Body of pancreas (tissue), 4 donors: ENCODE data around the gene BCL7A. TPM values are rescaled to one million over a fixed set of nuclear protein-coding genes. Genes with fewer than 3 reads are reported as not detected.

Experiments
- ATAC-seq: fragments of 150-250 bp; one replicate; pipeline ENCODE4 v1.9.1; 2016
- DNase-seq, 4 donors: peaks; one replicate each; pipeline ENCODE4 v3.0.0-alpha.2; 2019
- H3K27ac ChIP-seq, 4 donors: fragments of 200-600 bp; sonication (generic); 1 replicate in 3 of 4; 2 replicates in 1 of 4; pipeline versions ENCODE4 v1.5.1 to v1.6.1; 2016 to 2019; ENCODE audit warnings: mild to moderate bottlenecking in 1 of 4, mixed read lengths in 1 of 4, moderate library complexity in 1 of 4
- H3K27me3 ChIP-seq, 2 donors: fragments of 200-600 bp; sonication (generic); one replicate each; pipeline ENCODE4 v1.6.0; 2016; ENCODE audit warnings: mild to moderate bottlenecking in 1 of 2
- H3K36me3 ChIP-seq, 2 donors: fragments of 200-600 bp; sonication (generic); replicated peaks in 1 of 2; 2 replicates each; pipeline ENCODE4 v1.5.1; 2016; ENCODE audit warnings: low read depth in 2 of 2; ENCODE audit not compliant: insufficient read depth in 1 of 2
- H3K4me1 ChIP-seq: fragments of 200-600 bp; sonication (generic); one replicate; pipeline ENCODE4 v1.6.0; 2016
- H3K4me3 ChIP-seq, 2 donors: fragments of 200-600 bp; sonication (generic); 1 replicate in 1 of 2; 2 replicates in 1 of 2; pipeline ENCODE4 v1.5.1; 2016 to 2019
- H3K9me3 ChIP-seq, 3 donors: fragments of 200-600 bp; sonication (generic); 1 replicate in 2 of 3; 2 replicates in 1 of 3; pipeline ENCODE4 v1.5.1; 2016
- POLR2A ChIP-seq, 3 donors: fragments of 450-650 bp; IDR thresholded peaks; one replicate each; pipeline ENCODE4 v1.6.1; 2016; ENCODE audit warnings: antibody characterized with exemption in 3 of 3, mild to moderate bottlenecking in 2 of 3
- whole genome bisulfite sequencing, 2 donors: methylation state at CpG; one replicate each; pipeline ENCODE4 v1.1.5; 2017; 5-methylcytosine and 5-hydroxymethylcytosine counted together
- intact Hi-C: fragments of 100-400 bp; cut with DNase I; formaldehyde crosslinking; loops from one replicate; pipeline ENCODE4 v1.15.1; 2023
- total RNA-seq, 2 donors: library from RNA; depleted of rRNA; stranded (reverse); fragments of >200 nt; gene quantifications; one replicate each; pipeline ENCODE4 v1.1.0, GENCODE V29; 2016
- TF ChIP-seq, protein P1 (sequence below), 7 experiments: fragments of 450-650 bp in 4 of 7; fragments of 200-600 bp in 3 of 7; sonication (generic) in 3 of 7; IDR thresholded peaks; one replicate each; pipeline ENCODE4 v1.5.1; 2016 to 2019; ENCODE audit warnings: antibody characterized with exemption in 7 of 7

The BCL7A gene
- total RNA-seq, 2 donors from 2014 or later, result 19.1 to 25.2 TPM

DNA sequence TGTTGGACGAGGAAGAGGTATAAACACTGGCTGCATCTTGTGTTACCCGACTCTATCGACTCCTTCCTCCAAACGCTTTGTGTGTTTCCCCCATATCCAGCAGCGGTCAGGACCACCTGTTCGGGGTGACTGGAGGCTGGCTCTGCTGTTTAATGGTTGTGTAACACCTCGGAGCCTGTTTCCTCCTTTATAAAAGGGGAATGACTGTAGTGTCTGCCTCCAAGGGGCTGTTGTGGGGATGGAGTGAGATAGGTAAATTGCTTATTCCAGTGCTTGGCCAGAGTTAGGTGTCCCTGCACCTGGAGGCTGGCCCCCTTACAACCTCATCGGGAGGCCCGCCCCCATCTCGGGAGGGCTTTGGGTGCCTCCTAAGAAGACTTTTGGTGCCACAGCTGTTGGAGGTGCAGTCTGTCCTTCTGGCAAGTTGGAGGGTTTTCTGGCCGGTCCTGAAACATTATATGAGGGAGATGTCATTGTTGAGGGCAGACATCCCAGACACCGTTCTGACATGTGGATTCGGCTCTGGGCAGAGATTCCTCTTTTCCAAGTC, 57.9 kb downstream of the BCL7A start:
- Histone ChIP-seq H3K4me3 (peak overlapping the region; percentile 42 to 95), H3K36me3 (no peaks in the 10 kb centered on the region), H3K9me3 (no peaks in the 10 kb centered on the region), H3K27ac (peak overlapping the region; percentile 81 to 92 (median 85)), H3K27me3 (no peaks in the 10 kb centered on the region), H3K4me1 (peaks cover 44% of the 10 kb centered on the region)
- DNase-seq (peak in 2 of 4 donors; percentile 38 to 42), ATAC-seq (no peak)
- WGBS, 2 donors, result 0% methylated on average over 11 to 13 of the region's 13 CpGs
- TF ChIP-seq POLR2A (IDR thresholded peaks at IDR 0.05), result peak in 1 of 3 donors; percentile 7
- TF ChIP-seq, protein P1, sequence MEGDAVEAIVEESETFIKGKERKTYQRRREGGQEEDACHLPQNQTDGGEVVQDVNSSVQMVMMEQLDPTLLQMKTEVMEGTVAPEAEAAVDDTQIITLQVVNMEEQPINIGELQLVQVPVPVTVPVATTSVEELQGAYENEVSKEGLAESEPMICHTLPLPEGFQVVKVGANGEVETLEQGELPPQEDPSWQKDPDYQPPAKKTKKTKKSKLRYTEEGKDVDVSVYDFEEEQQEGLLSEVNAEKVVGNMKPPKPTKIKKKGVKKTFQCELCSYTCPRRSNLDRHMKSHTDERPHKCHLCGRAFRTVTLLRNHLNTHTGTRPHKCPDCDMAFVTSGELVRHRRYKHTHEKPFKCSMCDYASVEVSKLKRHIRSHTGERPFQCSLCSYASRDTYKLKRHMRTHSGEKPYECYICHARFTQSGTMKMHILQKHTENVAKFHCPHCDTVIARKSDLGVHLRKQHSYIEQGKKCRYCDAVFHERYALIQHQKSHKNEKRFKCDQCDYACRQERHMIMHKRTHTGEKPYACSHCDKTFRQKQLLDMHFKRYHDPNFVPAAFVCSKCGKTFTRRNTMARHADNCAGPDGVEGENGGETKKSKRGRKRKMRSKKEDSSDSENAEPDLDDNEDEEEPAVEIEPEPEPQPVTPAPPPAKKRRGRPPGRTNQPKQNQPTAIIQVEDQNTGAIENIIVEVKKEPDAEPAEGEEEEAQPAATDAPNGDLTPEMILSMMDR (IDR thresholded peaks at IDR 0.05), result no peak
- intact Hi-C loops, result no loop called here

DNA sequence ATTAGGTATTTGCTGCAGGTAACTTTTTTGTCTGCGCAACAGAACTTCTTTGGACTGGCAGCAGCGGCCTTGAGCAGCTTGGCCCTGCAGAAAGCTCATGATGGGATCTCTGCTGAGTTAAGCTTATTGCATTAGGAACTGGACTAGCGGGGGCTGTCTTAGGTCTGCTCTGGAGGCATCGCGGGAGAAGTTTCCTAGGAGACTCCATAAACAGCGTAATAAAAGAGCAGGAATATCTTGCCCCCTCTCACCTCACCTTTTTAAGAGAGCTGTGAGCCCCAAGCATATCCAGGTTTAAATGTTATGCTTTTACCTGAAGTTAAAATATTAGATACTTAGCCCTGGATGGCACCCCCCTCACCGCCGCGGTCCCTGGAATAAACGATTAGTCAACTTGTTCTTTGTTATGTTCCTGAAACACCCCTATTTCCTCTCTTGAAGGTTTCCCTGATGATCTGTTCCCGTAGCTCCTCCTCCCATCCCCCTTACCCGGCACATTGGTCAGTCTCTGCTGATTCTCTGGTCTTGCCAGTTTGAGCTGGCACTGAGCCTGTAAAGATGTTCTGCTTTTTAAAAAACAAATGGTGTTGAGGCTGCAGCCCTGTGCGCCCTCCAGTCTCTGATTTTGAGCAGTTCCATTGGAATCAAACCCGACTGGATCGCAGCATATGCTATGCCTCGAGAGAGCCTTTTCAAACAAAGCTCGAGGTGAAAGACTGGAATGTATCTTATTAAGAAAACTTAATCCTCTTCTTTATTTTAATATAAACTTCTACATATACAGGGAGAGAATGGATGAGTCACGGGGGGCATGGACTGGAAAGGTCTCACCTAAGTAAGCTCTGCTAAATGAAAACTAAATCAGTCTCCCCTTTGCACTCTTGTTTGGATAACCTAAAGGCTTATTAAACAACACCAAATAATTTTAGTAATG, 58.7 kb downstream of the BCL7A start:
- peaks cover 0 to under 1% of the 10 kb centered on the region in 2 donors for H3K36me3 ChIP-seq
- peak overlapping the region; percentile 81 to 92 (median 85) for H3K27ac ChIP-seq
- intact Hi-C loops, result no loop called here
- TF ChIP-seq, protein P1 (IDR thresholded peaks at IDR 0.05), result no peak
- TF ChIP-seq POLR2A (IDR thresholded peaks at IDR 0.05), result peak in 2 of 3 donors; percentile 79 to 86
- DNase-seq (peak; percentile 66 to 89 (median 77)), ATAC-seq (no peak)
- no peaks in the 10 kb centered on the region for H3K9me3 ChIP-seq
- peak overlapping the region; percentile 42 to 95 for H3K4me3 ChIP-seq
- WGBS, 2 donors, result 3% methylated on average over 18 of the region's 18 CpGs
- no peaks in the 10 kb centered on the region for H3K27me3 ChIP-seq
- H3K4me1 ChIP-seq, result peaks cover 44% of the 10 kb centered on the region

DNA sequence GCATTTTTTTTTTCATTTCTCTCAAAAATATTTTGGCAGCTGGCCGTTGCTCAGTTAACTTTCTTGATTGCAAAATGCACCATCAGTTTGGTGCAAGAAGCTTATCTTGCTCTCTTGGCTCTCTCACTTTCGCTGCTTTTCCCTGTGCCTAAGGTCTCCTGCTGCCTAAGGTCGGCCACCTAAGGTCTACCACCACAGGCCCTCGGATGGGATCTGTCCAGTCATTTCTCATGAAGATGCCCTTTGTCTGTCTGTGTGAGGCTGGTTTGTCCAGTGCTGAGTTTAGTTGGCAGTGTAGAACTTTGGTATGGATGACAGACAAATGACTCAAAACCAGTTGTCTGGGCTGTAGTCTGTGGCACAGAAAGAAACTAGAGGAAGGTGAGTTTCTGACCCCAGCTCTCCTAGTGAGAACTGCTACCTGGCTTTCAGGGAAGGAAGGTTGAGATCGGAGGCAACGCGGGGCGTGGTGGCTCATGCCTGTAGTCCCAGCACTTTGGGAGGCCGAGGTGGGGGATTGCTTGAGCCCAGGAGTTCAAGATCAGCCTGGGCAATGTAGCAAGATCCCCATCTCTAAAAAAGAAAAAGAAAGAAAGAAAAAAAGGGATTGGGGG, 59.5 kb downstream of the BCL7A start:
- ATAC-seq, result no peak

DNA sequence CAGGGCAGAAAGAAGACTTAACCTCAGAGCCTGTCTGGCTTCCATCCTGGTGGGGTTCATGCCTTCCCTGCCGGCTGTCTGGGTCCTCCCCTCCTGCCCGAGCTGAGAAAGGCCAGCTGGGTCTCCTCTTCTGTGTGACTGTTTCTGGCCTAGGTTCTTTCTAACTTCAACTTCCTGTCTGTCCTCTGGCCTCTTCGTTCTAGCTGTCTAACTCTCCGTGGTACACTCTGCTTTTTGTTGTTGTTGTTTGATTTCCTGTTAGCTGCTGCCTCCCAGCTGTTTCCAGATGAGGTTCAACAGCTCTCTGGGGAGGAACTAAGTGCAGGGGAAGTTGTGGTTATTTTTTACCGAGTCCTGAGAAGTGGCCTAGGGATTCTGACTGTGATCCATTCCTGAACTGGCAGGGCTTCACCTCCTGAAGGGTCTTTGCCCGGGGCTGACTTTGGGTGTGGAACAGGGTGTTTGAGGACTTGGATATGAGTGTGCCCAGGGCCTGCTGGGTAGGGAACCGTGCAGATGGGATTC, 60.1 kb downstream of the BCL7A start:
- no peaks in the 10 kb centered on the region for H3K27me3 ChIP-seq
- intact Hi-C loops, result no loop called here
- H3K36me3 ChIP-seq, result peaks cover 0 to 5% of the 10 kb centered on the region in 2 donors
- no peak for ATAC-seq
- DNase-seq, result peak in 3 of 4 donors; percentile 36 to 62 (median 38)
- no peaks in the 10 kb centered on the region for H3K9me3 ChIP-seq
- peak overlapping the region in 3 of 4 donors; percentile 81 to 92 (median 86) for H3K27ac ChIP-seq
- H3K4me3 ChIP-seq, result peak overlapping the region in 1 of 2 donors; percentile 95
- WGBS, 2 donors, result 2 to 7% methylated on average over 7 of the region's 7 CpGs
- TF ChIP-seq, protein P1 (IDR thresholded peaks at IDR 0.05), result peak in 1 of 7 experiments; percentile 7
- peak in 1 of 3 donors; percentile 43 for TF ChIP-seq POLR2A (IDR thresholded peaks at IDR 0.05)
- peaks cover 53% of the 10 kb centered on the region for H3K4me1 ChIP-seq

More for the DNA sequence above, 59.5 kb downstream of the BCL7A start:
- no peaks in the 10 kb centered on the region for H3K9me3 ChIP-seq
- peaks cover 0 to 5% of the 10 kb centered on the region in 2 donors for H3K36me3 ChIP-seq
- WGBS, 2 donors, result 17 to 25% methylated on average over 9 of the region's 9 CpGs
- no peaks in the 10 kb centered on the region for H3K27me3 ChIP-seq
- TF ChIP-seq, protein P1 (IDR thresholded peaks at IDR 0.05), result no peak
- no peak for TF ChIP-seq POLR2A (IDR thresholded peaks at IDR 0.05)
- intact Hi-C loops, result no loop called here
- peak in 2 of 4 donors; percentile 14 to 38 for DNase-seq
- peaks cover 48% of the 10 kb centered on the region for H3K4me1 ChIP-seq
- peak overlapping the region; percentile 42 to 95 for H3K4me3 ChIP-seq
- H3K27ac ChIP-seq, result peak overlapping the region in 3 of 4 donors; percentile 81 to 92 (median 86)
